ENCODE results near the gene RFT1.
"Not testable (repeated sequence)": the region's sequence is repeated elsewhere in the genome, so short reads cannot be mapped to it uniquely, and the experiment has no call there.

Gene RFT1

DNA sequence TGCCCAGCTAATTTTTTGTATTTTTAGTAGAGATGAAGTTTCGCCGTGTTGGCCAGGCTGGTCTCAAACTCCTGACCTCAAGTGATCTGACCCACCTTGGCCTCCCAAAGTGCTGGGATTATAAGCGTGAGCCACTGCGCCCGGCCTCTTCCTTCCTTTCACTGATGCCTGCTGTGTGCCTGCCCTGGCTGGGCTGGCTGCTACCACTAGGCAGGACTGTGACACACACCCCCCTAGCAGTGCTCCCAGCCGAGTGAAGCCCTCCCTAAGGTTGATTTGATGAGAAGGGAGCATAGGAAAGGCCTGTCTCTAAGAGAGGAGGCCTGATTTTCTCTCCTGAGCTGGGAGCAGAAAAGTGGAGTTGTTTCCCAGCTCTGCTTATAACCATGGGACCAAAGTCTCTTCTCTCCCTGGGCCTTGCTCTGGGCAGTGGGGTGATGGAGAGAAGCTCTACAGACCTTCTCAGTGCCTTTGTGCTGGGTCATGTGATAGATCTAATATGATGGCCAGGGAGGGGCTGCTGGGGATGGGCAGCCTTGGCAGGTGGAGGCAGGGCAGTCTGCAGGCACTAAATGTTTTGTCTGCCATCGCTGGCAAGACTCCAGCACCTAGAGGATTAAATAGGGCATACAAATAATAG is 64.3 kb downstream of the RFT1 start:
- peak; percentile 65 for DNase-seq

DNA sequence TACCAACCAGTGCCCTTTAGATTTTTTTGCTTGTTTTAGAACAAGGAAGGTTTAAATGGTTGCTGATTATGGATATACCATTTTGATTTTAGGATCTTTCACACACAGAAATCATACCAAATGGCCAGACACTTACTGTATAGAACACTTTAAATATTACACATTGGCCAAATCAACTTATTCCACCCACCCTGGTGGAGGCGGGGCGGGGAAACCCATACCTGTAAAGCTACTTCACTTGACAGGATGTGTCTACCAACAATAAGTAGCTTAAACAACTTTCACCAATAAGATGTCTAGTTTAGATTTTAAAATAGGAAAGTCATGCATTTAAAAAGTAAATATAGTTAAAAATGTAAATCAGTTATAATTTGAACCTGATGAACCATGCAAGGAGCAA is 67.3 kb downstream of the RFT1 start:
- no peak for DNase-seq

DNA sequence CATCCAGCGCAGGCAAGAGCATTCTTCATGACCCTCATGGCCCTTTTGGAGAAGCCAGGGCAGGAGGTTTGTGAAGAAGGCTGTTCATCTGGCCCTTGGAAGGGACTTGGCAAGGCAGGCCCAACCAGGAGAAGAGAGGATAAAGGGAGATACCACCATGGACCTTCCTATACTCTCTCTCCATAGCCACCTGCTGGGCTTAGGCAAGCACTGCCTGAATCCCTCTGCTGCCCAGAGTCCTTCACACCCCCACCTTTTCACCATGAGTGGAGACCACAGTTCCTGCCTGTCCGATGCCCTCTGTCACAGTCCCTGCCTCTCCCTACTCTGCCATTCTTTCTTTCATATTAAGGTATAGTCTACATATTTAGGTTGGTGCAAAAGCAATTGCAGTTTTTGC is 73.8 kb downstream of the RFT1 start:
- DNase-seq: no peak

DNA sequence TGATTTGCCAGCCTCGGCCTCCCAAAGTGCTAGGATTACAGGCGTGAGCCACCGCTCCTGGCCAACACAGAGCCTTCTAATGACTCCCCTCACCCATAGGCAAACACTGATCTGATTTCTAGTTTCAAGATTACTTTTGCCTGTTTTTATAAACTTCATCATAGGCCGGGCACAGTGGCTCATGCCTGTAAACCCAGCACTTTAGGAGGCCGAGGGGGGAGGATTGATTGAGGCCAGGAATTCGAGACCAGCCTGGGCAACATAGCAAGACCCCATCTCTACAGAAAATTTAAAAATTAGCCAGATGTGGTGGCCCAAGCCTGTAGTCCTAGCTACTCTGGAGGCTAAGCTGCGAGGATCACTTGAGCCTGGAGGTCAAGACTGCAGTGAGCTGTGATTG is 76.0 kb downstream of the RFT1 start:
- DNase-seq: not testable (repeated sequence)

DNA sequence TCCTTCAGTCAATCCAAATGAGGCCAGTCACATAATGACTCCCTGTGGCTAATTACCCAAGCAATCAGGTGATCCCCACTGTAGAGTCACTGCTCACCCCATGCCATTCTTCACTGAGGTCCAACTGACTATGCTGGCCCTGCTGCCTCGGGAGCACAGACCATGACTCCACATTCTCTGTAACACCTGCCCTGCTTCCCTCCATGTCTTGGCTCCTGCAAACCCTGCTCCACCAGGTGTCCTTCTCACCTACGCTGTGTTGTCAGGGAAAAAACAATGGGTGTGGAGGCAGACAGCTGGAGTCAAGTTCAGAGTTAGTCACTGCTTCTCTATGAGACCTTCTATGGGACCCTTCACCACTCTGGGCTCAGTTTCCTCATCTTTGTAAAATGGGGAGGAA is 78.3 kb downstream of the RFT1 start:
- DNase-seq: no peak

DNA sequence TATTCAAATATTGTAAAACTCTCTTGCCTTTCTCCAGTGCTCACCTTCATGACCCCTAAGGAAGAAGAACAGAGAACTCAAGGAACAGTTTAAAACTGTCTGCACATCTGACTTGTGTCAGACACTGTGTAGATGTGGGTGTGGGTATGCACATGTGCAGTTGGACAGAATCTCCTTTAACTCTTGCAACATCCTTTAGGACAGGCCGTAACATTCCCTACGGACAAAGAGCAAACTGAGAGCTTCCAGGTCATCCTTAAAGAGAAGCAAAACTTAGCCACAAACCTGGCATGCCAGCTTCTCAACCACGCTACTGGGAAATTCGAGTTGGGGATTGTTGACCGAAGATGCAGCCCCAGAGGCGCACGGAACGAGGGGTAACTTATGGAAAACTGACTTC is 80.2 kb downstream of the RFT1 start:
- no peak for DNase-seq

DNA sequence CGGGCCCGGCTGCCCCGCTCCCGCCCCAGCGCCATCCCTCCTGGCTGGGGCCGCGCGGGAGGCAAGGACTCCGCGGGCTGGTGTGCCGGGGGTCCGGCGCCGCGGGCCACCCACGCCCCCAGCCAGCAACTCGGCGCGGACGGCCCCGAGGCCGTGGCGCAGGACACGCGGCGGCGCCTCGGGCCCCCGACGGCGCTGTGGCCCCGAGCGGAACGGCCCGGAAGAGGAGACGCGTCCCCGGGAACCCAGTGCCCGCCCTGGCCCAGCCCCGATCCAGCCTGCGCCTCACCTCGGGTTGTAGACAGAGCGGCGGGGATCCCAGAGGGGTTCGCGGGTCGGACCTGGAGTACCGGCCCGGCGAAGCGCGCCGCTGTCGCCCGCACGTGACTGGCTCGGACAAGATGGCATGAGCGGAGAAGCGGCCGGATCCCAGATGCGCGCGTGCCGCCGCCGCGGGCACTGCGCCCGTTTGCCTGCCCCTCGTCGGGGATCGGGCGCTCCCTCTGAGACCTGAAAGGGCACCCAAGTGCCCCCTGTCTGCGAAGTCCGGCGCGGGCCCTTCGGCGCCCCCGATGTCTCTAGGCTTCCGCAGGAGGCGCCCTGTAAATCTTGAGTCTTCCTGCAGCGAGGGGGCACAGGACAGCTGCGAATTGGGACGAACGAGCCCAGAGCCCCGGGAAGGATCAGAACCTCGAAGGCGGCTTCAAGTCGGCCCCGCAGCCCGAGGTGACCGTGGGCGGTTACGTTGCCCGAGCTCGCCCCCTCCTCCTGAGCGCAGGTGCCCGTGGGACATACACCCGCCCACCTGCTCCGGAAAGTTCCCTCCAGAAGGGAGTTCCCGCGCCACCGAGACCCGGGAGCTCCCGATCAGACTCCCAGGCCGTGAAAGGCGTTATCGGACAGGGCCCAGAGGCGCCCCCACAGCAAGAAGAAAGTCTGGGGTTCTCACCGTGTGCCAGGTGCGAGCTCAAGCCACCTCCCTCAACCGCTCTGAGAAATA is 83.8 kb downstream of the RFT1 start:
- DNase-seq: no peak

- DNase-seq: peak; percentile 74
These were observed 84.6 kb downstream of the RFT1 start, which contains the start of gene SFMBT1 for GRCh38 chr3:53045518-53046170. TSS of gene SFMBT1 (minus strand) at chr3:53046073. CDS start at chr3:52969128, 76,945 bp downstream.

DNA sequence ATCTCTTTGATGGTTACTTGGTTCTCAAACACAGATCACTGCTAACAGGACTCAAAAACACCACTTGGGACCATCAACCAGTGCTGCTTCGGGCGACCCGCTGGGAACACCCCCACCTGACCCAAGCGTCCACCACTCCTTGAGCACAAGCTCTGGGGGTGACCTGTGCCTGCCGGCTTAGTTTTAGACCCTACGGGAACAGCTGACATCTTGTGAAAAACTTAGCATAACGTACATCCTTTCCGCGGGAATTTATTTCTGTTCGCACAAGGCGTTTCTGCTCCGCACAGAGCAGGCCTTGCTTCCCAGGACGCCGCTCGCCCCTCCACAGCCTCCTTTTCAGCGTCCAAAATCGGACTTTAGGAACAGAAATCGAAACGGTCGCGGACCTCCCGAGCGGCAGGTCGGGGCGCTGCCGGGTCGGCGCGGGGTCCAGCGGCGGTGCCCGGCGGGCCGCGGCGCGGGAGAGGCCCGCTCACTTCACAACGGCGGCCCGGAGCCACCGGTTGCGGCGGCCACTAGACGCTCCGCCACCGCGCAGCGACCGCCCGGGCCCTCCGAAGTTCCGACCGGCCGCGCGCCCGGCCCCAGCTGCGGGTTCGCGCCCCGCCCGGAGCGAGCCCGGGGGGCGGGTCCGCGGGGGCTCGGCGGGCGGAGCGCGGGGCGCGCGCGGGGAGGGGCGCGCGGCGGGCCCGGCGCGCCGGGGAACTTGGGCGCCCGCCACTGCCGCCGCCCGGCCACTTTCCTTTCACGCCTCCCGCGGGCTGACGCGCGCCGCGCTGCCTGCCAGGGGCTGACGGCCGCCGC is 85.3 kb downstream of the RFT1 start:
- DNase-seq: peak; percentile 49

GRCh38 chr3:53044371-53044710 is 85.9 kb downstream of the RFT1 start:
- no peak for DNase-seq

- DNase-seq: no peak
These were observed 86.5 kb downstream of the RFT1 start for GRCh38 chr3:53043738-53044137.

GRCh38 chr3:53042651-53043050 is 87.6 kb downstream of the RFT1 start:
- no peak for DNase-seq

DNA sequence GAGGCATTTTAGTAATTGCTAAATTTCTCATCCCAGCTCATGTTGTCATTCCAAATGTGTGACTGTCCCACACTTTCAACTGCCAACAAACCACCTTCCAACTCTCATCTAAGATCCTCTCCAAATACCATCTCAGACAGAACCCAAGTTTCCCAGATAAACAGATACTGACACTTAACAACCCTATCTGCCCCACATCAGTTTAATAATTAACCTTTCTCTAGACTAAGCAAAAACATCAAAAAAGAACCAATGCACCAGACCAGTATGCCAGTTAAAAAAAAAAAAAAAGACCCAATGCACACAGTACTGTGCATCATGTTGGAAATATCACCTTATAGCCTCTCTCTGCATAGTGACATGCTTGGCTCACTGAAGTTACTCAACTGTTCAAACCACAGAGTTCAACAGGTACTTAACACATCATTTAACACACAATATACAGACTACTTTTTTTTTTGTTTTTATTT is 89.8 kb downstream of the RFT1 start:
- DNase-seq: no peak

DNA sequence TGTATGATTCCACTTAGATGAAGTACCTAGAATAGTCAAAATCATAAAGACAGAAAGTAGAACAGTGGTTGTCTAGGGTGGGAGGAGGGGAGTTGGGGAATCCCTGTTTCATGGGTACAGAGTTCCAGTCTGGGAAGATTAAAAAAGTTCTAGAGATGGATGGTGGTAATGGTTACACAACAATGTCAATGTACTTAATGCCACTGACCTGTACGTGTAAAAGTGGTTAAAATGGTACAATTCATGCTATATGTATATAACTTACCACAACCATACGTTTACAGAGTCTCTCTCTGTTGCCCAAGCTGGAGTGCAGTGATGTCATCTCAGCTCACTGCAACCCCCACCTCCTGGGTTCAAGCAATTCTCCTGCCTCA is 90.9 kb downstream of the RFT1 start:
- no peak for DNase-seq

DNA sequence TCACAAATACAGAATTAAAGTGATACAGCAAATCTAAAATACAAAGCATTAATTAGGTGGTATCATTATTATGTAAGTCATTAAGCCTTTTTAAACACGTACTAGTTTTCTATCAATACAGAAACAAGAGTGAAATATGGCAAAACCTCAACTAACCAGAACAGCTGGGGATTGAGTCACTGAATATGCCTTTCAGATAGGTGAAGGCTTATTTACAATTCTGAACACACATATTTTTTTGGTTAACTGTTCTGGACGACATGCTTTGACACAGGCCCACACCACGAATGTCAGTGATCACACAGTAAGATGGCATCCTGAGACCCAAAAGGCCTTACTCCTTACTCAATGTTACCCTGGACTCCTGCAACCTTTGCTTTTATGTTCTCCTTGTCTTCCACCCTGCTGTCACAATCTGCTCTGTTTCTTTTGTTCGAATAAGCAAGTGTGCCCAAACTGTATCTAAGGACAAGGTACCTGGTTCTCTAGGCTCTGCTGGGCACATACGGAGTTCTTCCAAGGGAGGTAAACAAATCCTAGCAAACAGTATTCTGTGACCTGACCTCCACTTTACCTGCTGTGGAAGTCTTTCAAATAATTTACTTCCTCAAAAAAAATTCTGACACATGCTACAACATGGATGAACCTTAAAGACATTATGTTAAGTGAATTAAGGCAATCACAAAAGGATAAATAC is 91.4 kb downstream of the RFT1 start:
- no peak for DNase-seq
